ENCODE data around the gene LPAR6.

Gene LPAR6

GRCh38 chr13:48414501-48414900 is 1.6 kb upstream of the LPAR6 start:
- no peak for DNase-seq

- no peak for DNase-seq
Observed at GRCh38 chr13:48411841-48412531, 927 bp downstream of the LPAR6 start.

DNA sequence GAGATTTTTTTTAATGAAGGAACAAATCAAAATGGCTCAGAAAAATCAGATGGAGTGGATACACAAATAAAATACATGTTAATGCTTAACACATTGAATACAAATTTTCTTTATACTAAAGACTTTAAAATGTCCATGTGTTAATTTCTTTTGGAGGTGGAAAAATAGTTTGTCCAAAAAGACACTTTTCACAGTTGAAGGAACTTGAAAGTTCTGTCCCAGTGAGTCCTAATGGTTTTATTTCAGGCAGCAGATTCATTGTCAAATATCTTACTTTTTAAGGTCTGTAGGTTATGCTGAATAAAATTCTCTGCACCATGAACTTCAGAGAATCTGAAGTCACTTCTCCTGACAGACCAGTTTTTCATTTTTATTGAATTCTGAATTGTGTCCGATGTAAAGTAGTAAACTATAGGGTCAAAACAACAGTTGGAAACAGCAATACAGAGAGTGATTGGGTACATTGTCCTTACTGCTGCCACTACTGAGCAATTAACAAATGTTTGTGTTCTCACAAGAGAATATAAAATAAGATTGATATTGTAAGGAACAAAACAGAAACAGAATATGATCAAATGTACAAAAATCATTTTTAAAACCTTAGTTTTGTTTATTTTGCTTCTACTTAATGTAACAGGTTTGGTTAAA is 1.6 kb downstream of the LPAR6 start:
- no peak for DNase-seq

- DNase-seq, result no peak
Observed at GRCh38 chr13:48410199-48410598, 2.7 kb downstream of the LPAR6 start.

DNA sequence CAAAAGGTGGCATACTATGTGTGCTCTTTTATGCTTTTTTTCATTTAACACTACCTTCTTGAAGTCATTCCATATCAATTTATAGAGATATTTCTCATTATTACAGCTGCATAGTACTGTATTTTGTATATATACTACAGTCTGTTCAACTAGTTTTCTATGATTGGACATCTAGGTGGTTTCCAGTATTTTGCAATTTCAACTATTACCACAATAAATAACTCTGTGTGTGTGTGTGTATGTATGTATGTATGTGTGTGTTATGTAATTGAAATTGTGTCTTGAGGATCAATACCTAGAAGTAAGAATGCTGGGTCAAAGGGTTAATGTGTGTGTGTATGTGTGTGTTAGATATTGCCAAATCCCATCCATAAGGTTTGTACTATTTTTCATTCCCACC is 7.0 kb downstream of the LPAR6 start:
- DNase-seq, result no peak

GRCh38 chr13:48404952-48405351 is 8.0 kb downstream of the LPAR6 start:
- DNase-seq, result no peak

GRCh38 chr13:48403913-48404312 is 9.0 kb downstream of the LPAR6 start:
- no peak for DNase-seq

- no peak for DNase-seq
Observed at GRCh38 chr13:48403151-48403631, 9.7 kb downstream of the LPAR6 start.

DNA sequence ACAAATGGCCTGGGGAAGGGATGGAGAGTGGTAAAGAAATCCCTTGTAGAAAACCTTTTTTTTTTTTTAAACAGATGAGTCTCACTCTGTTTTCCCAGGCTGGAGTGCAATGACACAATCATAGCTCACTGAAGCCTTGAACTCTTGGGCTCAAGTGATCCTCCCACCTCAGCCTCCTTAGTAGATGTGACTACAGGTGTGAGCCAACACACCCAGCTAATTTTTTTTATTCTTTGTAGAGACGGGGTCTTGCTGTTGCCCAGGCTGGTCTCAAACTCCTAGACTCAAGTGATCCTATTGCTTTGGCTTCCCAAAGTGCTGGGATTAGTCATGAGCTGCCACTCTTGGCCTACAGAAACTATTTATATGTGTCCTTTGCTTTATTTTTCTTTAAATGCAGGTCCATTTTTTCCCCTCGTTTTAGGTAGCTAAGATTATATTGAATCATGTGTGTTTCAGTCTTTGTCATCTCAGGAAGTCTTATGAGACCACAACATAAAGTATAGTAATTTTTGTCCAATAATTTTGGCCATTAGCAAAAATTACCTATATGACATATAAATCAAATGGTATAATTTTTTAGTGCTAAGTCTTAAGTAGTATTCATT is 10.5 kb downstream of the LPAR6 start:
- no peak for DNase-seq

DNA sequence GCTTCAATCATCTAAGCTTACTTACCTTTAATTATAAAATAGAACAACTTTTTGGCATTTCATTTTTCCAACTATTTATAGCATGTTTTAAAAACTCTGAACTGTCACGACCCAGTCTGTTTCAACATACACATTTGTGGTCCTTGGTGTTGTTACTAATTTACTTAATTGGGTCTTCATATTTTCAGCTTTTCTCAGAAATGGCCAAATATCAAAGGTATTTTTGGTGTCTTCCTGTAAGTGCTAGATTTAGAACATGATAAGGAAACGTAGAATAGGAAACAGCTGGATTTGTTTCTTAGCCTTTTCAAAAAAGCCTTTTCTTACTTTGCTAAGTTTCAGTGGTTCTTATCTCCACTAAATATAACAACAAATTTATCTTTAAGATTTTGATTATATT is 11.4 kb downstream of the LPAR6 start:
- no peak for DNase-seq

DNA sequence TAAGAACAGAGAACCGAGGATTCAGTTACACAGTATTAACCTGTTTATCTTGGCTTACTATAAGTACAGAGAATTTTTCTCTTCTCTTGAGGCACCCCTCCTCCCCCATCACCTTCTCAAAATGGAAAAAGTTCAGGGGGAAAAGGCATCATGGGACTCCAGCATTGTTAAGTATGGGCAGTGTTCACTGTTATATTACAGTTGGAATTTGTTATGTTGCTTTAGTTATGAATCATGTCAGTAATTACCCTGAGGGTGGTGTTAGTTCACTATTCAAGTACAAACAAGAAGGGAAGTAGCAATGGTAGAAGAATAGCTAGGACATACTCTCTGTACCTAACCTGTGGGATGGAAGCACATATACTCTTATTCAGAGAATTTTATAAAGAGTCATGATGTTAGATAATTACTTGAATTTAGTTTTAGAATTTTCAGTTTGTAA is 12.0 kb downstream of the LPAR6 start:
- no peak for DNase-seq

GRCh38 chr13:48400090-48400694 is 12.7 kb downstream of the LPAR6 start:
- no peak for DNase-seq

DNA sequence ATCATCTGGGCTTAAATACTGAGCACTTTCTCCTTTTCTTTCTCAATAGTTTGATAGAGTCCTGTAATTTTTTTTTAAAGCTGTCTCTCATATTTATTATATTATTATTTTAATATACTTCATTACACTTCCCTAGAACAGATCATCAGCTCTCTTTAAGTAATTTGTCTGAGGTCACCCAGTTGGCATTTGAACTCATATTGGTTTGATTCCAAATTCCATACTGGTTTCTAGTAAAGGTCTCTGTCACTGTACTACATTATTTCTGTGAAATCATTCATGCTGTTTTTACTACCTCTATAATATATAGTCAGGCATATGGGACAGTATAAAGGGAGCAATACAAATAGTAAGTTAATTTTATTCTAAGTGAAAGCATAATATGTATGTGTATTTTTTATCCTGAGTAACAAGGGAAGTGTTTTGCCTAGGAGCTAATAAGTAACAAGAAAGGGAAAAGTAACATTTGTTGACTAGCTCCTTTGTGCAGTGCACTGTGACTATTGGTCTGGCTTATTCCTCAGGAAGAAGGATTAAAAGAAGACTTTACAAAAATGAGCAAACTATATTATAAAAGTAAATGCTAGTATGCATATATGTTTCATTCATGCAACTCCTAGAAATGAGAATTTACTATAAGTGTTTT is 14.3 kb downstream of the LPAR6 start:
- DNase-seq, result no peak

DNA sequence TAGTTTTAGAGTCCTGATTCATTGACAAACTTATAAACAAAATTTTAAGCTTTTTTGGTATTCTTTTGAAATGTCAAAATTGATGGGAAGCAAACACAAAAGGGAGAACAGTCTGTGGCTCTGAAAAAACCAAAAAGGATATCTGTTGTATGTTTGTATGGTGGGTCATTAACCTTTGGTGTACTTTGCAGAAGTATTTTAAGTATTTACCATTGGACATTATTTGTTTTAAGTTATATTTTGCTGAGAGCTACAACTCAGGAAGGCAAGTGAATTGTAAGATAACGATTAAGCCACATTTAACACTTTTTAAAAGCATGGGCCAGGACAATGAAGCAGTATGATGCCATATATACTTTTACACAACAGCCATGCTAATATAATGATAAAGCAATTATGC is 15.2 kb downstream of the LPAR6 start:
- DNase-seq, result no peak

DNA sequence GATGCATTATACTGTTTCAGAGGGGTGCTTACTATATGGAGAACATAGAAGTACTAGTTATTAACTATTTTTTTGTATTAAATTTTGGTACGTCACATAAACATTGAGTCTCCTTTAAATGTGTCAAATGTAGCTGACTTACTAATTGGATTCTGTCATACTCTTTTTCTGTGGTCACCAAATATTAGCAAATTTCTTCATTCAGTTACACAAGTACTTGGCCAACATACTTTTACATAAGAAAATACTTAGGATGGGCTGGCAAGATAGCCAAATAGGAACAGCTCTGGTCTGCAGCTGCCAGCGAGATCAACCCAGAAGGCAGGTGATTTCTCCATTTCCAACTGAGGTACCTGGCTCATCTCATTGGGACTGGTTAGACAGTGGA is 19.2 kb downstream of the LPAR6 start:
- no peak for DNase-seq

- no peak for DNase-seq
Observed at GRCh38 chr13:48393030-48393697, 19.7 kb downstream of the LPAR6 start.

GRCh38 chr13:48391257-48391656 is 21.7 kb downstream of the LPAR6 start:
- DNase-seq, result no peak

- DNase-seq, result no peak
Observed at GRCh38 chr13:48386816-48387215, 26.1 kb downstream of the LPAR6 start.

- DNase-seq, result no peak
Observed at GRCh38 chr13:48383384-48383783, 29.5 kb downstream of the LPAR6 start.

- DNase-seq, result no peak
Observed at GRCh38 chr13:48380581-48380980, 32.3 kb downstream of the LPAR6 start.

- no peak for DNase-seq
Observed at GRCh38 chr13:48377857-48378256, 35.1 kb downstream of the LPAR6 start.

DNA sequence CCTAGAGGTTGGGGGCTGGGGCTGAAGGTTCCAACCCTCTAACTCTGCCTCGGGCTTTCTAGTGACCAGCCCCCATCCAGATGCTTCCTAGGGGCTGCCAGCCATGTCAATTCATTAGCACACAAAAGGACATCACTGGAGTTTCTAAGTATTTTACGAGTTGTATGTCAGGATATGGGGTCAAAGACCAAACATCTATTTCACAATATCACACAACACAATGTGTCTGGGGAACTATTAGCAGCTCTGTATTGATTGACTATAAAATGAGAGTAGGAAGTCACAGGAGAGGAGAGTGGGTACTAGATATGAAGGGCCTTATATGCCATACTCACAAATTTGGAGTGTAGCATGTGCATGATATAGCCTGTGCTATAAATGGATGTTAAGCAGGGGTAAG is 42.1 kb downstream of the LPAR6 start:
- no peak for DNase-seq

- no peak for DNase-seq
Observed at GRCh38 chr13:48369988-48370387, 42.9 kb downstream of the LPAR6 start.

Data from NCI-H1105 treated with DMSO at 0.1 percent for 48 hours (cell line).